Endothelial cell of hepatic sinusoid (primary cell): ENCODE data around the gene TRIM10.
"Not testable (repeated sequence)": the region's sequence is repeated elsewhere in the genome, so short reads cannot be mapped to it uniquely, and the experiment has no call there.

Source experiments
- in situ Hi-C: cut with HindIII; loops from 2 replicates; pipeline ENCODE4 v1.10.0; 2017; ENCODE audit warnings: low sequenced_read_pairs

TRIM10 gene

DNA sequence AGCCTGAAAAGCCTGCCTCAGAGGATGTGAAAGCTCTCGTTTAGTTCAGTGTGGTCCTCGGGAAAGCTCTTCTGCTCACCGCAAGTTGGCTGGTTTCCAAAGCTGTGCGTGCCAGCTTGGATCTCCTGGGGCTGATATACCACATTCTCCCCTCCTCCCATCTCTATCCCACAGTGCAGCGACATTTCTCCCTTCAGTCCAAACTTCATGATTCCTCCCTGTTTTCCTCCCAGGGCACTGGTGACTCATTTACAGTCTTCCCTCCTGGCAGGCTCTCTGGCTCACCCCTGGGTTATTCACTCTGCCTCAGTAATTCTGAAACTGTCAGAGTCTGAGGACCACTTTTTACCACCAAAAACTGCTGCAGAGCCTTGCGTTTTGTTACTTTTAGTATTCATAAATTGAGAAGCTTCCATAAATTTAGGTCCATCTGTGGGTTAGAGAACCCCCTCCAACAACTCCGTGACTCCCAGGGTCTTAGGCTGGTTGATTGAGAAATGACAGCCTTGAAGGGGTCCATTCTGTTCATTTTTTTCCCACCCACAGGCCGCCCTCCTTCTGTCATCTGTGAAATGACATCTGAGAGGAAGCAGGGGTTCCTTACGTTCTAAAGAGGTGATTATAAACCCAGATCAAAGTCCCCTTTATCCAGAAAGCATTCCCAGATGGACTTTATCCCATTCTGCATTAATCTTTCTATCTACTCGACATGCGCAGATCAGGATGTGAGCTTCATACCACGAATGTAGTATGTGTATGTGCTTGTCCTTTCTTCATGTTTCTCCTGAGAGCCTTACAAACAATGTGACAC is 6.1 kb downstream of the TRIM10 start:
- in situ Hi-C loops: loop anchor here (10.0 kb wide), 1 partner anchor 60 kb away; no protein-coding TSS in a partner anchor

DNA sequence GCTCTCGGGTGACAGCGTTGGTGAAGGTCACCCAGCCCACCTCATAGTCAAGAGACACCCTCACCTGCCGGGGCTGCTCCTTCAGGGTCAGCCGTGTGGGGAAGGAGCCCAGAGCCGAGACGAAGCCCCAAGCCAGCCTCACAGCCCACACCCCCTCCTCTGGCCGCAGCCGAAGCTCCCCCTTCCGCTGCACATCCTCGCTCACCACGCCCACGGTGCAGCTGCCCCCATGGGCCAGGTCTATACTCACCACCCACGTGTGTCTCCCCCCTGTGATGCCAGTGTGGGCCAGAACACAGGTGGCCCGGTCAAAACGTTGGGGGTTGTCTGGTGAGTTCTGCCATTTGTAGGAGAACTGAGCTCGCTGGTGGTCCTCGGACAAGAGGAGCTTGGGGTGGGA is 7.0 kb downstream of the TRIM10 start:
- in situ Hi-C loops: loop anchor here (10.0 kb wide), 1 partner anchor 59 kb away; no protein-coding TSS in a partner anchor

DNA sequence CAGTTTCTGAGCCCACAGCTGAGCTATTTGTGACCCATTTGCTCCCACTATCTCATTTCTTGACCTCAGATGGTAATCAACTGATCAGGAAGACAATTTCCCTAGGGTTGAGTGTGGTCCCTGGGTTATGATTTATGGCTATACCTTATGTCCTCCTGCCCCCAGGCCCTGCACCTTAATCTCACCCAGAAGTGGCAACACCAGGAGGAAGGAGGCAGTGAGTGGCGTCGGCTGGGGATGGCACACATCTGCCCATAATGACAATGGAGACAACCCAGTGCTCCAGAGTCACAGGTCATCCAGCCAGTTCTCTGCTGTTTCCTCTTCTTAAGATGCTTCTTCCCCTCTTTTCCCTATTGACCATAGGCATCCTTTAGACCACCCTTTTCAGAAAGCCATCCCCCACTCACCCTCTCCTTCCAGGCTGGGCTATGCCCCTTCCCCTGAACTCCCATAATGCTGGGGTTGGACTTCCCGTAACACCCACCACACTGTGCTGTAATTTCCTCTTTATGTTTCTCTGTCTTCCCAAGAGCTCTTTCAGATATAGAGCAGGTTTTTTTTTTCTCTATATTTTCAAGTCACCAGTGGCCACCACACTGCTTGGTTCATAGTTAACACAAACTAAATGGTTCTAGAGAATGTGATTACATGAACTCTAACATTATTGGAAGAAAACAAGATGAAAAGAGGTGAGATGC is 8.0 kb downstream of the TRIM10 start:
- in situ Hi-C loops: loop anchor here (10.0 kb wide), 1 partner anchor 58 kb away; no protein-coding TSS in a partner anchor

DNA sequence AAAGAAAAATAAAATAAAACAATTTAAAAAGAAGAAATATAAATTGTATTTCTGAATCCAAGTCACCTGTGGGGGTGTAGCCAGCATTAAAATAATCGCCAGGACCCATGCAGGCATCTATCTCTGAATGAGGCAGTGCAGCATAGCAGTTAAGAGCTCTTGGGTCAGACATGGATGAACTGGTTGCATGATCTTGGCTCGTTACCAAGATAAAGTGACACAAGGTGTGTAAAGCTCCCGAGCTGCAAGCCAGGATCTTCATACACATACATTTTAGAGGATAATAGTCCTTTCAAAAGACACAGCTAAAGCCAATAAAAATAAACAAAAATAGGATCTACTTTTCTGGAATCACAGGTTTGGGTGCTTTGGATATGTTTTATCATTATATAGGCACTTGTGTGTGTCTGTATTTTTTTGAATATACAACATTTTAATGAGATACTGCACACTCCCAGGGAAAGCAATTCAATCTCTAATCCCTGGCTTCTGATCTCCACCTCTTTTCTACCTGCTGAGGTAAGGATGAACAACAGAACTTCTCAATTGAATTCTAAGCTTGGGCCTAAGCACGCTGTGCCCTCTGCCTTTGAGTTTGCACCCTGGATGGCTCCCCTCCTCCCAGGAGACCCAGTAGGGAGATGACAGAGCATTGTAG is 8.9 kb downstream of the TRIM10 start:
- in situ Hi-C loops: loop anchor here (10.0 kb wide), 1 partner anchor 57 kb away; no protein-coding TSS in a partner anchor

DNA sequence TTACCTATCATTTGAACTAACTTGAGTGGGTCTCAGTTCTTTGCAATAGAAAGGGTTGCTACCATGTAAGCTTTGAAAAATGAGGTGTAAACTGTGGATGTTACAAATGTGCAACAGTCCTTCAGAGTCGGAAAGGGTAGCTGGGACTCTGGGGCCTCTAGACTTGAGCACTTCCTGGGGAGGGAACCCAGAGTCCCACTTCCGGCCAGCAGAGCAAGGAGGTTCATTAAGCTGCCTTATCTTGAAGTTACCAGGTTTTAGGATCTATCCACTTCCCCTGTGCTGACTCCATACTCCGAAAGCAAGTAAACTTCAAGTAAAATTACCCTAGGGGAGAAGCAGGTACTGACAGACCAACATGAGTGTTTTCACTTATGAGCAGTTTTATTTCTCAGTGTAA is 9.4 kb downstream of the TRIM10 start:
- in situ Hi-C loops: loop anchor here (10.0 kb wide), 1 partner anchor 57 kb away; no protein-coding TSS in a partner anchor

DNA sequence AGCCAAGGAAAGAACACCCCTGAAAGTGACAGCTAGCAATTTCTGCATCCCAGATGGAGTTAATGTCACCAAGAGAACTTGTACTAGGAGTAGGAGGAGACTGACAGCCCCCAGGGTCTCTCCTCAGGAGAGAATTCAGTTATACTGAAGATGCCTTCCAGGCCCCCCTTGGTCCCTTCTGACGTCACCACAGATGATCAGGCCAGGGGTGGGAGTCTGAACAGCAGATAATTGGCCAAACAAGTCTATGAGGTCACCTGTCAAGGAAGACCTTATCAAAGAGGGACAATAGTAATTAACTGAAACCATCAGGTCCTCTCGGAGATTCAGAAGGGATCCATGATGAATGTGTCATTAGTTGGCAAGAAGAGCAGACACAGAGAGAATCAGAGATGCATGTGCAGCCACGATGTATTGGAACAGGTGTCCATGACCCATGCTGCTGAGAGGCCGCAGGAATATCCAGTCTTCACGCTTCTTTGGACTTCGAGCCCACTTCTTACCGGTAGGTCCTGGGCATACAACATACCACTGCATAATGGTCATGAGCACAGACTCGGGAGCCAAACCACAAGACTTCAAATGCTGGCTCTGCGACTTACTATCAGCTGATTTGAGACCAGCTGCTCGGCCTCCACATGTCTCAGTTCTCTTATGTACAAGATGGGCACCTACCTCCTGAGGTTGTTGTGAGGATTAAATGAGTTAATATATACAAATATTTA is 10.2 kb downstream of the TRIM10 start:
- in situ Hi-C loops: loop anchor here (10.0 kb wide), 1 partner anchor 56 kb away; no protein-coding TSS in a partner anchor

DNA sequence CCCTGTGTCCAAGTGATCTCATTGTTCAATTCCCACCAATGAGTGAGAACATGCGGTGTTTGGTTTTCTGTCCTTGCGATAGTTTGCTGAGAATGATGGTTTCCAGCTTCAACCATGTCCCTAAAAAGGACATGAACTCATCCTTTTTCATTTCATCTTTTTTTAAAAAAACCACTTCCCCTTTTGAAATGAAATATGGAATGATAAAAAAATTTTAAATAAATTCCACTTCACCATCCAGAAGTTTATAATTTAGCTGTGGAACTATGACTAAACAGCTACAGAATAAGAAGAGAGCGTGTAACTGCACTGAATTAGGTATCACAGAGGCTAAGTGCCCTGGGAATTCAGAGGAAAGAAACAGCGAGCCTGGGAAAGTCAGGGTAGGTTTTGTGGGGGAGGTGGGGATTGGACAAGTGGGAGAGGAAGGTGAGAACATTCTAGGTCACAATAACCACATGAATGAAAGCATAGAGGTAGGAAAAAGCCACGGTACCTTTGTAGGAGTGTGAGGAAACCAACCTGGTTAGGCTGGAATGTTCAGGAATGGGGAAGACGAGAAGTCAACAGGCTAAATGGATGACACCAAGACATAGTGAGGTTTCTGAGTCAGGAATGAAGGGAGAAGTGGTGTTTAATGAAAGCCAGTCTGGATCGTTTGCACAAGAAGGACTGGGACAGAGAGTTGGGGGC is 11.0 kb downstream of the TRIM10 start:
- in situ Hi-C loops: loop anchor here (10.0 kb wide), 1 partner anchor 55 kb away; no protein-coding TSS in a partner anchor

DNA sequence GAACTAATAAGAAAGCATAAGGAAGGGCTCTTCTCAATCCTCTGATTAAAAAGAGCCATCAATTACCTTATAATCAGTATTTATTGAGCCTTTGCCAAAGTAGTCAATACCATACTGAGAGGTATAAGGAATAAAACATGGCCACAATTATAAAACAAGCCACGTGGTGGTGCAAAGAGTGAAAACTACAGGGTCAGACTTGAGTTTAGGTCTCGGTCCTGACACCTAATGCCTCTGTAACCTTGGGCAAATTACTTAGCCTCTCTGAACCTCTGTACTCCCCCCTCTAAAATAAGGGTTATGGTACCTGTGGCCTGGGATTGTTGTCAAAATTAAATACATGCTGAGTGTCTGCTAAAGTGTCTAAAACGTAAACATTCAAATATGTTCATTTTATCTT is 11.8 kb downstream of the TRIM10 start:
- in situ Hi-C loops: no loop called here

DNA sequence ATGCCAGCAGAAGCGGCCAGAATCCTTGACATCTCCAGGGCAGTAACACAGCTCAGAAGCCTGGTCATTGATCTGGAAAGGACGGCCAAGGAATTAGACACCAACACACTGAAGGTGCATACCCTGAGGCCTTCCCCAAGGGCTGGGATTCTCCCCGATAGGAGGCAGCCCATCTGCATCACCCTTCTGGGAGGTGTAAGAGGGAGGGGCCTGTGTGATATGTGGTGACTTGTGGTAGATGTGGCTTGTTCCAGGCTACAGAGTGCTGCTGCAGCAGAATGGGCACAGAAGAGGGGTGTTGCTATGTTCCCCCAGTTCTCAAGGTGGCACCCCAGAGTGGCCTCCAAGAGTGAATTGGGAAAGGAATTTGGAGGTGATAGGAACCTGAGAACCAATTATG is 13.9 kb downstream of the TRIM10 start:
- in situ Hi-C loops: no loop called here

DNA sequence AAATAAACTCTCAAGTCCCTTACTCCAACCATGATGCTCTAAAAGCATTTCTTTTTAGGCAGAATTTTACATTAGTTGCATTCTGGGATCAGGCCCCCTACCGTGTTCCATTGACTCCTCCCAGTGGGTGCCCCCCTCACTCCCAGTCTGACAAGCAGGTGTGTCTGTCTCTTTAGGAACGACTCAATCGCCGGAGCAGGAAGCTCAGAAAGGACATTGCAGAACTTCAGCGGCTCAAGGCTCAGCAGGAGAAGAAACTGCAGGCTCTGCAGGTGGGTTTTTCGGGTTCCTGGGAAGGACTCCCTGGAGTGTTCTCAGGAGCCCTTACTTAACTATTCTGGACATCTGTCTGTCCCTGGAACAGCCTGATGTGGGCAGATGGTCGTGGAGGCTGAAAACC is 15.2 kb downstream of the TRIM10 start:
- in situ Hi-C loops: no loop called here

DNA sequence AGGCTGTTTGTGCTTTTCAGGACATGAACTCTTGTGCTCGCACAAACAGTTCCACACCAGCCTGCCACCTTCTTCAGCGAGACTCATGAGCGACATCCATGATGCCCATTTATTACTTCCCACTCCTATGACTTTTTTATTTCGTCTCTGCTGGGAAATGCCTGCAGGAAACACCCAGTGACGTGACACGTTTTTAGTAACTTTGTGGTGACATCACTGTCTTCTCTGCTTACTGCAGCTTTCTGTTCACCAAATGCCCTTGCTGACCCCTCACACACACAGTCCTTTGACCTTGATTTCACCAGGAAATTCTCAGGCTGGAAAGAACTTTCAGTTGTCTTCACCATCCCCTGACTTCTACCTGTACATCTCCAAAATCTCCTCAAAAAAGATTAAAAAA is 16.2 kb downstream of the TRIM10 start:
- in situ Hi-C loops: no loop called here

DNA sequence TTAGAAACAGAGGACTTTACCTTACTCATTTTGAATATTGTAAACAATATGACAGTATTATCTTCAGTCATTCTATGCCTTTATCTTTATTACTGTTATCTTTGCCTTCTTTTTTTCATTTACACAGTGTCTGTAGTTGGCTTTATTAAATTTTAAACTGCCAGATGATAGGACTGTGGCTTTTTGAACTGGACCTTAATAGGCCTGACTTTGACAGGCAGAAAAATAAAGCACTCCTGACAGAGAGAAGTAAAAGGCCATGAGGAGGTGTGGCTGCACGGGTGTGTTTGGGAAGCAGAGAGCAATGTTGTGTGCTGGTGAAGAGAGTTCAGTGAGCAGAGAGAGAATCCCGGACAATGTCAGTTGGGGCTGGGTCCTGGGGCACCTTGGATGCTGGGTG is 17.2 kb downstream of the TRIM10 start:
- in situ Hi-C loops: no loop called here

DNA sequence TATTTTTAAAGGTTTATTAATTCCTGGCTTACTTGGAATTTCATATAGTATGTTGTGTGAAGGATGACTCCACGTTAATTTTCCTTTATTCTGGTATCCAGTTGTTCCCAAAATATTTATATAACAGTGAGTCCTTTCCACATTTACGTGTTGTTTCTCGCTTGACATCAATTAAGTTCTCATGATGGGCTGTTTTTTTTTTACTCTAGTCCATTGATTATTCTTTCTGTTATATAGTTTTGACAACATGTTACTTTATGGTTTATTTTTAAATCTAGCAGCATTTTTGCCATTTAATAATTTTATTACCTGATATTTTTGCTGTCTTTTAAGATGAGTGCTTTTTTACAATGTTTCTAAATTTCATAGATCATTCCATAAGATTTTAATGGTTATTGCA is 18.3 kb downstream of the TRIM10 start:
- in situ Hi-C loops: no loop called here

DNA sequence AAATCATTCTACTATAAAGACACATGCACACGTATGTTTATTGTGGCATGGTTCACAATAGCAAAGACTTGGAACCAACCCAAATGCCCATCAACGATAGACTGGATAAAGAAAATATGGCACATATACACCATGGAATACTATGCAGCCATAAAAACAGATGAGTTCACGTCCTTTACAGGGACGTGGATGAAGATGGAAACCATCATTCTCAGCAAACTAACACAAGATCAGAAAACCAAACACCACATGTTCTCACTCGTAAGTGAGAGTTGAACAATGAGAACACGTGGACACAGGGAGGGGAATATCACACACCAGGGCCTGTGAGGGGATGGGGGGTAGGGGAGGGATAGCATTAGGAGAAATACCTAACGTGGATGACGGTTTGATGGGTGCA is 20.8 kb downstream of the TRIM10 start:
- in situ Hi-C loops: not testable (repeated sequence)

DNA sequence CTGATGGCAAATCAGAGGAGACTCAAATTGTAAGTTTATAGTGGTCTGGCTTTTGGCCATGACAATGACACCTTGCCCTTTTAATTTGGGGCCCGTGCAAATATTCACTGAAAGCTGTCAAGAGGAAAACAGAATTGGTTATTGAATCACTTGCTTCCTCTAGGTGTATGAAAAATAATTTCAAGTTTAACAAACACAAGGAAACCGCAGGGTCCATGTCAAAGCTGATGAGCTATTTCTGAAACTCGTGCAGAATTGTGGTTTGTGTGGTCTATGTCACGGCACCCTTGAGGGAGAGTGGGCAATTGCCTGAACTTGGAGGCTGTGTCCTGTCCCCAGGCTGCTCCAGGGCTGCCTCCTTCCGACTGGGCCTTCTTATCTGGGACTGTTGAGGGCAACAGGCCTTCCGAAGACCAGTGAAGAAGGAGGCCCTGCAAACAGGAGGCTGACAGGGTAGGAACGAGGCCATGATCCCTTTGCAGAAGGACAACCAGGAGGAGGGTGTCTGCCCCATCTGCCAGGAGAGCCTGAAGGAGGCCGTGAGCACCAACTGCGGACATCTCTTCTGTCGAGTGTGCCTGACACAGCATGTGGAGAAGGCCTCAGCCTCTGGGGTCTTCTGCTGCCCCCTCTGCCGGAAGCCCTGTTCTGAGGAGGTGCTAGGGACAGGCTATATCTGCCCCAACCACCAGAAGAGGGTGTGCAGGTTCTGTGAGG is 24.3 kb downstream of the TRIM10 start:
- in situ Hi-C loops: loop anchor here (10.0 kb wide), 1 partner anchor 292 kb away; no protein-coding TSS in a partner anchor

DNA sequence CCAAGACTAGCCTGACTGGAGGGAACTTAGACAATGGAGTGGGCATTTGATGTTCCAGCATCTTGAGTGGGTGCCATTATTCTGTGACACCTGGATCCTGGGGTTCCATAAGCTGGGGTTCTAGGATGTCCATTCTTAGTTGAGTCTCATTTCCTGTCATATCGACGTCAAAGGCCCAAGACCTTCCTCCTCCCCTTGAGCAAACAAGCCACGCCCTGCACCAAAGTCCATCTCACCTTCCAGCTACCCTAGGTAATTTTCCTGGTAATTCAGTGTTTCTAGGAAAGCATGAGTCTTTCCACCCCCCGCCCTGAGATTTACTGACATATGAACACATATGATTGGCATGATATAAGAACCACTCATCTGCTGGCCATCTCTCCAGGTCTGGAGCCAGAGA is 25.3 kb downstream of the TRIM10 start, which contains the start of gene TRIM40:
Gene TRIM40, plus strand, starts transcription at position 384 of the 400 bp plus-strand sequence. CDS start 897 bp downstream, outside the sequence.
- in situ Hi-C loops: loop anchor here (10.0 kb wide), 1 partner anchor 291 kb away; no protein-coding TSS in a partner anchor

DNA sequence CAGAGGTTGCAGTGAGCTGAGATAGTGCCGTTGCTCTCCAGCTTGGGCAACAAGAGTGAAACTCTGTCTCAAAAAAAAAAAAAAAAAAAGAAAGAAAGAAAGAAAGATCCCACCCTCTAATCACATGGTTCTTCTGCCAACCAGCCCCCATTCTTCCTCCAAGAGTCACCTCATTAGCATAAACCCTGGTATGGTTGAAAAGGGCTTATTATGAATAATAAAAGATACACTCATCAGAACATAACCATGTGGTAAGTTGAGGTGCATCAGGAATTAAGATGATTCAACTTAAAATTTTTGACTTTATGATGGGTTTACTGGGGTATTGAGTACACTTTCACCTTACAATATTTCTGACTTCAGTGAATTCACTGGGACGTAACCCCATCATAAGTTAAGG is 25.9 kb downstream of the TRIM10 start:
- in situ Hi-C loops: loop anchor here (10.0 kb wide), 1 partner anchor 290 kb away; no protein-coding TSS in a partner anchor

DNA sequence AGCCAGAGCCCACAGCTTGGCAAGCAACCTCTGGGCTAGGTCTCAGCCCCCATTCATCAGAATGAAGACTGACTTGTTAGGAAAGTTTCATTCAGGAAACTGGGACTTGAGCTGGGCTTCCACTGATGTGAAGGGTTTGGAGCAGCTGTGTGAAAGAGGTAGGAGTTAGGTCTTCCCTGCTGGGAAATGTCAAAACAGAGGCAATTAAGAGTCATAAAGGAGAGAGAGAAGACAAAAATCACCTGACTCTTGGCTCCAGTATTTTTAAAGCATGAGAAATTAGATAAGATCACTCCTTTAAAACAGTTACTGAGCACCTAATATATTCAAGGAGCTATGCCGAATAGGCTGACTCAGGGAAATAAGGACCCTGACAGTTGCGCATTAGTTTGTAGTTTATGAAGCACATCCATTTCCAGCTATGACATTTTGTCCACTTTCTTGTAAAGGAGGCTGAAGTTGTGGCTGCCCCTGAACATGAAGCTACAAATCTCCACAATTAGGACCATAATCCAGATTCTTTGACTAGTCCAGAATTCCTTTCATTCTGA is 29.0 kb downstream of the TRIM10 start:
- in situ Hi-C loops: loop anchor here (10.0 kb wide), 1 partner anchor 287 kb away; no protein-coding TSS in a partner anchor
